ENCODE results near the gene NEK2. TPM values are rescaled to one million over a fixed set of nuclear protein-coding genes. Genes with fewer than 3 reads are reported as not detected.
A peak's percentile ranks its signal among the peaks of the same experiment; 100 is the strongest.

Gene NEK2
- total RNA-seq, 1 experiment from 2014 or later = 44.5 TPM

- Mint-ChIP-seq H3K36me3 (ENCODE audit: insufficient read depth, unreplicated experiment) (peaks cover 6% of the 10 kb centered on the region), H3K4me1 (ENCODE audit: insufficient read depth, unreplicated experiment) (peaks cover 64% of the 10 kb centered on the region), H3K4me3 (ENCODE audit: unreplicated experiment) (no peak overlapping the region), H3K27me3 (ENCODE audit: insufficient read depth, unreplicated experiment) (no peaks in the 10 kb centered on the region), H3K27ac (ENCODE audit: low read depth, unreplicated experiment) (peak overlapping the region; percentile 2), H3K9me3 (ENCODE audit: unreplicated experiment) (no peaks in the 10 kb centered on the region)
- DNase-seq (ENCODE audit: unreplicated experiment) = peak; percentile 41
- intact Hi-C loops (cut with micrococcal nuclease) = no loop called here
- BruUV-seq (replicated peaks) = no TSS peak
- no peak for TF ChIP-seq CTCF (IDR thresholded peaks at IDR 0.05; ENCODE audit: unreplicated experiment)
- POLR2A ChIA-PET = interaction anchor here (0.7 to 24.4 kb wide), 5 partner anchors 6 to 62 kb away, joined by 3 to 423 read pairs (median 13); partner anchors contain the start of gene SLC30A1
- CTCF ChIA-PET = interaction anchor here (0.6 to 7.6 kb wide), 4 partner anchors 7 to 121 kb away, joined by 3 to 78 read pairs (median 36); no protein-coding TSS in a partner anchor
These were observed 39.7 kb downstream of the NEK2 start for GRCh38 chr1:211635597-211636205.

GRCh38 chr1:211634931-211635330, 40.5 kb downstream of the NEK2 start:
- Mint-ChIP-seq H3K27ac (ENCODE audit: low read depth, unreplicated experiment) (peak overlapping the region; percentile 2), H3K4me3 (ENCODE audit: unreplicated experiment) (no peak overlapping the region), H3K36me3 (ENCODE audit: insufficient read depth, unreplicated experiment) (peaks cover 6% of the 10 kb centered on the region), H3K4me1 (ENCODE audit: insufficient read depth, unreplicated experiment) (peaks cover 65% of the 10 kb centered on the region), H3K9me3 (ENCODE audit: unreplicated experiment) (no peaks in the 10 kb centered on the region), H3K27me3 (ENCODE audit: insufficient read depth, unreplicated experiment) (no peaks in the 10 kb centered on the region)
- POLR2A ChIA-PET = interaction anchor here (2.9 to 24.4 kb wide), 6 partner anchors 7 to 61 kb away, joined by 13 to 423 read pairs (median 30); partner anchors contain the start of gene SLC30A1
- no peak for TF ChIP-seq CTCF (IDR thresholded peaks at IDR 0.05; ENCODE audit: unreplicated experiment)
- CTCF ChIA-PET = interaction anchor here (0.6 to 7.6 kb wide), 10 partner anchors 8 to 1273 kb away, joined by 3 to 78 read pairs (median 8); partner anchors contain the start of genes DTL and INTS7
- intact Hi-C loops (cut with micrococcal nuclease) = no loop called here
- DNase-seq (ENCODE audit: unreplicated experiment) = no peak
- BruUV-seq (replicated peaks) = no TSS peak

- TF ChIP-seq CTCF (IDR thresholded peaks at IDR 0.05; ENCODE audit: unreplicated experiment) = no peak
These were observed 41.0 kb downstream of the NEK2 start for GRCh38 chr1:211634461-211634860.

GRCh38 chr1:211633524-211633846, 41.9 kb downstream of the NEK2 start:
- no TSS peak for BruUV-seq (replicated peaks)
- intact Hi-C loops (cut with micrococcal nuclease) = loop anchor here (2.0 kb wide), 1 partner anchor 21 kb away; no protein-coding TSS in a partner anchor
- Mint-ChIP-seq H3K36me3 (ENCODE audit: insufficient read depth, unreplicated experiment) (peaks cover 6% of the 10 kb centered on the region), H3K27ac (ENCODE audit: low read depth, unreplicated experiment) (peak overlapping the region; percentile 84), H3K4me1 (ENCODE audit: insufficient read depth, unreplicated experiment) (peaks cover 50% of the 10 kb centered on the region), H3K4me3 (ENCODE audit: unreplicated experiment) (peak overlapping the region; percentile 45), H3K9me3 (ENCODE audit: unreplicated experiment) (no peaks in the 10 kb centered on the region), H3K27me3 (ENCODE audit: insufficient read depth, unreplicated experiment) (no peaks in the 10 kb centered on the region)
- ChIA-PET POLR2A (interaction anchor here (0.6 to 24.4 kb wide), 24 partner anchors 8 to 451 kb away, joined by 3 to 423 read pairs (median 8); partner anchors contain the start of gene SLC30A1), CTCF (interaction anchor here (0.6 to 7.6 kb wide), 18 partner anchors 9 to 1422 kb away, joined by 3 to 78 read pairs (median 4); partner anchors contain the start of genes DTL and INTS7)
- no peak for DNase-seq (ENCODE audit: unreplicated experiment)
- TF ChIP-seq CTCF (IDR thresholded peaks at IDR 0.05; ENCODE audit: unreplicated experiment) = no peak

More at GRCh38 chr1:211634461-211634860, 41.0 kb downstream of the NEK2 start:
- no peak overlapping the region for H3K4me3 Mint-ChIP-seq (ENCODE audit: unreplicated experiment)
- H3K27ac Mint-ChIP-seq (ENCODE audit: low read depth, unreplicated experiment) = peak overlapping the region; percentile 2
- H3K27me3 Mint-ChIP-seq (ENCODE audit: insufficient read depth, unreplicated experiment) = no peaks in the 10 kb centered on the region
- H3K9me3 Mint-ChIP-seq (ENCODE audit: unreplicated experiment) = no peaks in the 10 kb centered on the region
- peaks cover 60% of the 10 kb centered on the region for H3K4me1 Mint-ChIP-seq (ENCODE audit: insufficient read depth, unreplicated experiment)
- intact Hi-C loops (cut with micrococcal nuclease) = no loop called here
- ChIA-PET POLR2A (interaction anchor here (1.1 to 24.4 kb wide), 8 partner anchors 7 to 61 kb away, joined by 4 to 423 read pairs (median 20); partner anchors contain the start of gene SLC30A1), CTCF (interaction anchor here (0.6 to 7.6 kb wide), 11 partner anchors 8 to 1272 kb away, joined by 3 to 78 read pairs (median 5); partner anchors contain the start of genes DTL and INTS7)
- peaks cover 6% of the 10 kb centered on the region for H3K36me3 Mint-ChIP-seq (ENCODE audit: insufficient read depth, unreplicated experiment)
- BruUV-seq (replicated peaks) = no TSS peak
- DNase-seq (ENCODE audit: unreplicated experiment) = no peak
